Fibroblast of villous mesenchyme (primary cell): ENCODE results near the gene FCHO2. TPM values are rescaled to one million over a fixed set of nuclear protein-coding genes. Genes with fewer than 3 reads are reported as not detected.

Experiments
- DNase-seq: peaks from one replicate; pipeline ENCODE4 v3.0.0-alpha.2; 2010; ENCODE audit warnings: low read depth
- H3K4me3 ChIP-seq: 2 replicates; pipeline ENCODE4 v1.5.1; 2011; ENCODE audit warnings: low read depth, mild to moderate bottlenecking, low read length
- CTCF ChIP-seq: IDR thresholded peaks from 2 replicates; pipeline ENCODE4 v1.5.1; 2012; ENCODE audit warnings: low read depth, mild to moderate bottlenecking, low read length; ENCODE audit not compliant: insufficient read depth
- total RNA-seq: library from RNA; depleted of rRNA; stranded (reverse); fragments of >200 nt; gene quantifications from 2 replicates; pipeline ENCODE4 v1.2.3, GENCODE V29; 2012

The FCHO2 gene
- total RNA-seq, 1 donor, result 16.8 TPM

- H3K4me3 ChIP-seq, result no peak overlapping the region
- no peak for DNase-seq
- TF ChIP-seq CTCF, result no peak
Measured at GRCh38 chr5:73030531-73030930, 74.7 kb downstream of the FCHO2 start.

GRCh38 chr5:73030995-73031394, 75.2 kb downstream of the FCHO2 start:
- TF ChIP-seq CTCF, result no peak
- H3K4me3 ChIP-seq, result no peak overlapping the region
- peak; percentile 59 for DNase-seq

GRCh38 chr5:73031839-73032238, 76.0 kb downstream of the FCHO2 start:
- H3K4me3 ChIP-seq, result no peak overlapping the region
- TF ChIP-seq CTCF, result no peak
- peak; percentile 39 for DNase-seq

- TF ChIP-seq CTCF, result no peak
- no peak overlapping the region for H3K4me3 ChIP-seq
- DNase-seq, result no peak
Measured at GRCh38 chr5:73032635-73033034, 76.8 kb downstream of the FCHO2 start.

GRCh38 chr5:73037545-73037944, 81.7 kb downstream of the FCHO2 start:
- H3K4me3 ChIP-seq, result no peak overlapping the region
- TF ChIP-seq CTCF, result no peak
- DNase-seq, result no peak

GRCh38 chr5:73039082-73039481, 83.2 kb downstream of the FCHO2 start:
- no peak for DNase-seq
- no peak overlapping the region for H3K4me3 ChIP-seq
- no peak for TF ChIP-seq CTCF

GRCh38 chr5:73042993-73043392, 87.2 kb downstream of the FCHO2 start:
- DNase-seq, result no peak
- TF ChIP-seq CTCF, result no peak
- H3K4me3 ChIP-seq, result no peak overlapping the region
